Mucosa of descending colon (tissue), 3 donors: ENCODE measurements around the gene HSD11B2. TPM values are rescaled to one million over a fixed set of nuclear protein-coding genes. Genes with fewer than 3 reads are reported as not detected.

Source experiments
- ATAC-seq: fragments of 200-7000 bp; cut with Tn5 transposase; one replicate; pipeline ENCODE4 v1.9.1; 2020; ENCODE audit warnings: mild to moderate bottlenecking, moderate library complexity
- DNase-seq, 3 donors: peaks; one replicate each; pipeline ENCODE4 v3.0.0-alpha.2; 2020
- H3K36me3 ChIP-seq: fragments of 200-600 bp; one replicate; pipeline ENCODE4 v1.8.0; 2021; ENCODE audit warnings: low read depth, mild to moderate bottlenecking
- H3K4me1 ChIP-seq: fragments of 200-600 bp; one replicate; pipeline ENCODE4 v1.8.0; 2021; ENCODE audit warnings: low read depth, mild to moderate bottlenecking
- H3K4me3 ChIP-seq: fragments of 200-600 bp; one replicate; pipeline ENCODE4 v1.8.0; 2021; ENCODE audit warnings: mild to moderate bottlenecking
- H3K9me3 ChIP-seq: fragments of 200-600 bp; one replicate; pipeline ENCODE4 v1.8.0; 2021; ENCODE audit warnings: mild to moderate bottlenecking
- intact Hi-C, 2 donors: fragments of 100-400 bp; cut with DNase I in 1 of 2; cut with micrococcal nuclease in 1 of 2; formaldehyde crosslinking; loops; one replicate each; pipeline versions ENCODE4 v1.11.0 to v1.11.1; 2022; cut with DNase I, micrococcal nuclease
- total RNA-seq, 3 donors: library from RNA; stranded (reverse); fragmentation: NEBNext Ultra II Directional in 2 of 3; extraction: Animal tissue kit (Norgen Biotek cat#: 25700) in 2 of 3; gene quantifications; one replicate each; pipeline versions ENCODE4 v1.2.1 to v1.2.4, GENCODE V29; 2021 to 2023
- TF ChIP-seq, protein P1 (sequence below): fragments of 200-600 bp; IDR thresholded peaks from one replicate; pipeline ENCODE4 v1.8.0; 2022; ENCODE audit warnings: antibody characterized with exemption, mild to moderate bottlenecking
- donor health status: DM: no; HTN: no; CAD: no; lungs with moderate emphysema.
- donor health status: DM: no; HTN: no; CAD: no.
- donor health status: DM: no; HTN: yes; CAD: no.

Gene HSD11B2
- total RNA-seq, 3 donors from 2014 or later, result 322 to 765 (median 646) TPM

DNA sequence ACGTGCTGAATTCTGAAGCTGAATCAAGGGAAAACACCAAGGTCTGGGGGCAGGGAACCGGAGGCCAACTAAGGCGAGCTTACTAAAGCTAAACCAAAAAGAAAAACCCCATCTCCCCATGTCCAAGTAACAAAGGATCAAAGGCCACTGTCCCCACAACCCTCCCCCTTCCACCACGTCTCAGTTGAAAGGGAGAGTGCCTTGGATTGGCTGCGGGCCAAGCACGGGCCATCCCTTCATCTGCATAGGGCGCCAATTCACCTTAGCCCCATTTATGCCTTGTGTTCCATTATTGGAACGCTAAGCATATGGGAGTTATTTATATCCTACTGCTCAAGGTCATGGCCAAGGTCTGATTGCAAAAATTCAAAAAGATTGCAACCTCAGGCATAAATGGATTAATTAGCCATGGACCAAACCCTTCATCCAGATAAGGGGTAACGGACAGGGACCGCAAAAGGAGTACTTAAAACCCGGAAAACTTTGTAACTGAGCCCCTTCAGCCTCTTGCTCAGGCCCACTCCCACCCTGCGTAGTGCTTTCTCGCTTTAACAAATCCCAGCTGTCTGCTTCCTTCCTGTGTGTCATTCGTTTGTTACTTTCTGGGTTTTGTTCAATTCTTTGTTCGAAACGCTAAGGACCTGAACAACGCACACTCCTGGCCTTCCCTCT lies 50.8 kb downstream of the HSD11B2 start:
- Histone ChIP-seq H3K9me3 (no peaks in the 10 kb centered on the region), H3K4me1 (peaks cover 33% of the 10 kb centered on the region), H3K36me3 (peaks cover 4% of the 10 kb centered on the region), H3K4me3 (no peak overlapping the region)
- TF ChIP-seq, protein P1, sequence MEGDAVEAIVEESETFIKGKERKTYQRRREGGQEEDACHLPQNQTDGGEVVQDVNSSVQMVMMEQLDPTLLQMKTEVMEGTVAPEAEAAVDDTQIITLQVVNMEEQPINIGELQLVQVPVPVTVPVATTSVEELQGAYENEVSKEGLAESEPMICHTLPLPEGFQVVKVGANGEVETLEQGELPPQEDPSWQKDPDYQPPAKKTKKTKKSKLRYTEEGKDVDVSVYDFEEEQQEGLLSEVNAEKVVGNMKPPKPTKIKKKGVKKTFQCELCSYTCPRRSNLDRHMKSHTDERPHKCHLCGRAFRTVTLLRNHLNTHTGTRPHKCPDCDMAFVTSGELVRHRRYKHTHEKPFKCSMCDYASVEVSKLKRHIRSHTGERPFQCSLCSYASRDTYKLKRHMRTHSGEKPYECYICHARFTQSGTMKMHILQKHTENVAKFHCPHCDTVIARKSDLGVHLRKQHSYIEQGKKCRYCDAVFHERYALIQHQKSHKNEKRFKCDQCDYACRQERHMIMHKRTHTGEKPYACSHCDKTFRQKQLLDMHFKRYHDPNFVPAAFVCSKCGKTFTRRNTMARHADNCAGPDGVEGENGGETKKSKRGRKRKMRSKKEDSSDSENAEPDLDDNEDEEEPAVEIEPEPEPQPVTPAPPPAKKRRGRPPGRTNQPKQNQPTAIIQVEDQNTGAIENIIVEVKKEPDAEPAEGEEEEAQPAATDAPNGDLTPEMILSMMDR, result no peak
- ATAC-seq (peak; percentile 44), DNase-seq (peak; percentile 77 to 83 (median 80))
- intact Hi-C loops, result no loop called here

DNA sequence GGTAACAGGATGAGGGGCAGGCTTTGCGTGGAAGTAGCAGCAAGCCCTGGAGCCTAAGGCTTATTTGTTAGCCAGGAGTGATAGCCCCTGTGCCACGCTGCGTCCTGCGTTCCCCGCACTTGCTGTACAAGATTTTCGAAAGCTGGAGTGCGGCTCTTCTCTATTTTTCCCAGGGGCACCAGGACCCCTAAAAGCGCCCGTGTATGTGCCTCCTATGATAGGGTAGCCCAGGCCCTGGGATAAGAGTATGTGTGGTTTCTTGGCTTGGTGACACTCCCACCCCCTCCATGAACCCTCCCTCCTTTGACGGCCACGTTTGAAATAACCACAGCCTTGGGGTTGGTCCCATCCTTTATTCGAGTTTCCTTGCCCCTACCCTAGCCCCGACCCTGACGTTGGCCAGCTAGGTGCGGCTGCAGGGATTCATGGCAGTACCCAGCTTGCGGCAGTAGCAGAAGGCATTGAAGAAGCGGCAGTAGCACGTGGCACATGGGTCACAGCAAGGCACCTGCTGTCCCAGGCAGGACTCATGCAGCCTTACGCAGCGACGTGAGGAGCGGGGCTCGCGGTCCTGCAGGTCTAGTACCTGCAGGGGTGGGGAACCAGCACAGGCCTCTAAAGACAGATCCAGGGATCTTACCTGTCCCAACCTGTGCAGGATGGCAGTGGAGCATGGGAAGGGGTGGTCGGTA lies 51.5 kb downstream of the HSD11B2 start:
- TF ChIP-seq, protein P1, result no peak
- Histone ChIP-seq H3K4me3 (no peak overlapping the region), H3K36me3 (peaks cover 4% of the 10 kb centered on the region), H3K4me1 (peaks cover 33% of the 10 kb centered on the region), H3K9me3 (no peaks in the 10 kb centered on the region)
- ATAC-seq (no peak), DNase-seq (peak; percentile 17 to 61 (median 39))
- intact Hi-C loops, result no loop called here

DNA sequence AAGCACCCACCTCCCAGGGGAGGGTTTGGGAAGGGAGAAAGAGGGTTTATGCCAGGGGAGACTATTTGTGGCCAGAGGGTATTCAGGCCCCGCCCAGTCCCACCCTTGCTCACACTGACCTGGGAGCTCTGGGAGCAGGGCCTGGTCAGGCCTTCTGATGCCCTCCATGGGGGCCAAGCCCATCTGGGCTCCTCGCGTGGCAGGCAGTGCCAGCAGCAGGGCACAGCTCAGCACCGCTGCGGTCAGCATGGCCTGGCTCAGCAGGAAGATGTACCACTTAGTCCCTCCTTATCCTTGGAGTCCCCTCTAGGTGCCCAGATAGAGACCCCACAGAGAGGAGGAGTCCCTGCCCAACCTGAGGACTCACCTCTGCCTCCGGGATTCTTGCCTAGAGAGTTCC lies 52.2 kb downstream of the HSD11B2 start, which contains the start of gene AGRP:
AGRP (minus strand) TSS at position 398 of the 400 bp plus-strand sequence; CDS start at position 249, 149 bp downstream.
- no peak within 1 kb of the TSS for H3K4me3 ChIP-seq
- ATAC-seq (no peak), DNase-seq (peak in 1 of 3 donors; percentile 55)
- peaks cover 32% of the 10 kb centered on the region for H3K4me1 ChIP-seq
- intact Hi-C loops, result no loop called here
- no peaks in the 10 kb centered on the region for H3K9me3 ChIP-seq
- TF ChIP-seq, protein P1, result no peak
- peaks cover 4% of the 10 kb centered on the region for H3K36me3 ChIP-seq

DNA sequence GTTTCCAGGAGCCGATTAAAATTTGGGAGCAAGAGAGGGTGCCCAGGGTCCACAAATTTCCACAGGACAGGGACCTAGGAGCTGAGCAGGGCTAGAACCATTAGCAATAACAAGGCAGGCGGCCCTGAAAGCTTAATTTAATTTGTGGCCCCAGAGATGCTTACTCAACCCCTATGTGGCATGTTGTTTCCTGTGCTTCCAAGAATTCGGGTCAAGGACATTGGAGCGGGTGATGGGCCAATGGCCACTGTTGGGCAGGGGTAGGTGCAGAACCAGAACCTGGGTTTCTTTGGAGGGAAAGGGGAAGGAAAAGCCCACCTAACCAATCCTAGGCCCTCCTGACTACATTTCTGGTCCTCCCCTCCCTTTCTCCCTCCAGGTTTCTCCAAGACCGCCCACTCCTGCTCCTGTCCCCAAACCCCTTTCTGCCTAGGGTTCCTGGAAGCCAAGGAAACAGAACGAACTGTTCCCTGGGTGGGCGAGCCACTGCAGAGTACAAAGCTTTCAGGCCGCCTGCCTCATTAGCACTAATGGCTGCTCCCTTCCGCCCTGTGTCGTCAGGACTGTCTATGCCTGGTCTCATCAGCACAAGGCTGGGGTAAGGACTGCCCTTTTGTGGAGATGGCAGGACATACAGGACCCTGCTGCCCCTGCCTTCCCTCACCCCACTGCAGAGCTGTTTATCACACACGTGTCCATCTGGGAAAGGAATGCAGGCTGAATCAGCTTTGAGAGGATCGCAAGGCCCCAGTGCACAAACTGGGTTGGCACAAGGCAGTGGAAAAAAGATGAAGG lies 53.0 kb downstream of the HSD11B2 start:
- Histone ChIP-seq H3K9me3 (no peaks in the 10 kb centered on the region), H3K36me3 (peaks cover 4% of the 10 kb centered on the region), H3K4me1 (peaks cover 27% of the 10 kb centered on the region), H3K4me3 (no peak overlapping the region)
- ATAC-seq (no peak), DNase-seq (no peak)
- intact Hi-C loops, result no loop called here
- TF ChIP-seq, protein P1, result no peak

DNA sequence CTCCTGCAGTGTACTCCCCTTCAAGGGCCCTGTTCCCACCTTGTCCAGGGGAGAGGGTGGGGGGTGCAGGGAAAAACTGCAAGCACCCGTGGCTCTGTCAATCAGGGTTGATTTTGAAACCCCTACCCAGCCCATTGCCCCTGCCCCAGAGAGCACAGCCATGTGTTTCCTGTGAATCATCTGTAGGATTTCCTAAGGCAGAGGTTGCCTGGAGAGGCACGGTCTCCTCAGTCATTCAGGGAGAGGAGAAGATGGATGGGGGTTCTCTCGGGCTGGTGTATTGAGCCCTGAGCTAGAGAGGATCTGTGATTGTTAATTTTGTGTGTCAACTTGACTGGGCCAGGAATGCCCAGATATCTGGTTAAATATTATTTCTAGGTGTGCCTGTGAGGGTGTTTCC lies 55.9 kb downstream of the HSD11B2 start:
- H3K4me1 ChIP-seq, result peaks cover 10% of the 10 kb centered on the region
- no peak overlapping the region for H3K4me3 ChIP-seq
- intact Hi-C loops, result no loop called here
- no peaks in the 10 kb centered on the region for H3K9me3 ChIP-seq
- DNase-seq, result no peak
- ATAC-seq, result no peak
- H3K36me3 ChIP-seq, result no peaks in the 10 kb centered on the region
- TF ChIP-seq, protein P1, result no peak

Other genes starting within 250 kb of the HSD11B2 start
- 10 to 100 TPM; 24.8 to 35.1 (median 29.2) TPM for gene MATCAP1, start 247.2 kb upstream of the HSD11B2 start, total RNA-seq
- gene EXOC3L1, start 241.0 kb upstream of the HSD11B2 start, total RNA-seq, result 1 to 10 TPM; 2.6 to 6.8 (median 2.7) TPM
- 10 to 100 TPM; 70.5 to 77.4 (median 72.9) TPM for gene E2F4, start 239.0 kb upstream of the HSD11B2 start, total RNA-seq
- 10 to 100 TPM; 25.4 to 68.0 (median 42.1) TPM for gene ELMO3, start 232.0 kb upstream of the HSD11B2 start, total RNA-seq
- gene TMEM208, start 204.0 kb upstream of the HSD11B2 start, total RNA-seq, result 10 to 100 TPM; 30.8 to 39.6 (median 36.1) TPM
- 10 to 100 TPM; 30.7 to 36.5 (median 34.1) TPM for gene FHOD1, start 183.6 kb upstream of the HSD11B2 start, total RNA-seq
- 1 to 10 TPM; 1.7 to 2.6 (median 1.9) TPM for gene SLC9A5, start 182.1 kb upstream of the HSD11B2 start, total RNA-seq
- gene PLEKHG4, start 151.6 kb upstream of the HSD11B2 start, total RNA-seq, result 10 to 100 TPM in 2 of 3 donors, 1 to 10 TPM in 1; 8.0 to 15.4 (median 10.5) TPM
- under 1 TPM in 1 of 3 donors, not detected in 2; 0.05 TPM for gene KCTD19, start 104.4 kb upstream of the HSD11B2 start, total RNA-seq
- 1 to 10 TPM in 1 of 3 donors, under 1 TPM in 1, not detected in 1; 0.90 to 1.5 TPM for gene LRRC36, start 104.3 kb upstream of the HSD11B2 start, total RNA-seq
- gene TPPP3, start 37.6 kb upstream of the HSD11B2 start, total RNA-seq, result 10 to 100 TPM in 1 of 3 donors, 1 to 10 TPM in 2; 3.8 to 23.8 (median 4.8) TPM
- gene ZDHHC1, start 14.6 kb upstream of the HSD11B2 start, total RNA-seq, result 10 to 100 TPM in 1 of 3 donors, 1 to 10 TPM in 2; 9.2 to 12.3 (median 10.0) TPM
- gene ATP6V0D1, start 50.0 kb downstream of the HSD11B2 start, total RNA-seq, result 100 to 1,000 TPM; 152 to 253 (median 228) TPM
- not detected for gene AGRP, start 52.4 kb downstream of the HSD11B2 start, total RNA-seq
- 10 to 100 TPM; 10.9 to 74.7 (median 20.5) TPM for gene RIPOR1, start 97.7 kb downstream of the HSD11B2 start, total RNA-seq
- gene CTCF, start 131.4 kb downstream of the HSD11B2 start, total RNA-seq, result 10 to 100 TPM; 41.1 to 55.5 (median 43.4) TPM
- 1 to 10 TPM; 1.8 to 4.9 (median 4.2) TPM for gene CARMIL2, start 214.0 kb downstream of the HSD11B2 start, total RNA-seq
- gene ACD, start 229.1 kb downstream of the HSD11B2 start, total RNA-seq, result 10 to 100 TPM in 2 of 3 donors, 1 to 10 TPM in 1; 8.9 to 17.1 (median 11.5) TPM
- gene PARD6A, start 229.8 kb downstream of the HSD11B2 start, total RNA-seq, result 1 to 10 TPM; 2.3 to 9.1 (median 3.7) TPM
- 10 to 100 TPM in 1 of 3 donors, 1 to 10 TPM in 2; 8.5 to 23.3 (median 9.0) TPM for gene ENKD1, start 235.6 kb downstream of the HSD11B2 start, total RNA-seq
- 1 to 10 TPM in 2 of 3 donors, under 1 TPM in 1; 0.67 to 6.8 (median 1.2) TPM for gene C16orf86, start 235.7 kb downstream of the HSD11B2 start, total RNA-seq